HepG2 (cell line): ENCODE results near the gene LSR. TPM values are rescaled to one million over a fixed set of nuclear protein-coding genes. Genes with fewer than 3 reads are reported as not detected.
A peak's percentile ranks its signal among the peaks of the same experiment; 100 is the strongest.

ENCODE experiments used
- ATF3 ChIP-seq: sonication (generic); formaldehyde crosslinking; IDR thresholded peaks from 2 replicates; pipeline ENCODE4 v1.4.0; 2020; ENCODE audit warnings: missing genetic modification reagents
- BRD4 ChIP-seq: sonication (generic); formaldehyde crosslinking; IDR thresholded peaks from 2 replicates; pipeline ENCODE4 v1.4.0; 2020; ENCODE audit warnings: missing genetic modification reagents
- ETV5 ChIP-seq: IDR thresholded peaks from 2 replicates; pipeline ENCODE4 v1.6.1; 2018; ENCODE audit warnings: missing biosample characterization, missing genetic modification reagents, inconsistent platforms, borderline replicate concordance
- FOXK2 ChIP-seq: fragments of 450-650 bp; IDR thresholded peaks from 2 replicates; pipeline ENCODE4 v1.6.1; 2016
- HMG20B ChIP-seq: conservative IDR thresholded peaks from 2 replicates; pipeline ENCODE4 v1.6.1; 2016; ENCODE audit warnings: missing genetic modification reagents, missing compliant biosample characterization
- IRF9 ChIP-seq: sonication (generic); formaldehyde crosslinking; IDR thresholded peaks from 2 replicates; pipeline ENCODE4 v1.8.0; 2022; ENCODE audit warnings: missing genetic modification reagents, mild to moderate bottlenecking, borderline replicate concordance
- LRRFIP1 ChIP-seq: sonication (generic); formaldehyde crosslinking; conservative IDR thresholded peaks from 2 replicates; pipeline ENCODE4 v1.4.0; 2020; ENCODE audit warnings: missing genetic modification reagents
- REST ChIP-seq, 2 experiments: IDR thresholded peaks; 2 replicates each; pipeline ENCODE4 v1.6.1; 2011 to 2012; ENCODE audit warnings: low read length in 2 of 2, borderline replicate concordance in 1 of 2, low read depth in 1 of 2, mild to moderate bottlenecking in 1 of 2, moderate library complexity in 1 of 2
- SRSF4 ChIP-seq: fragments of 200-400 bp; formaldehyde crosslinking; IDR thresholded peaks from one replicate; pipeline ENCODE4 v1.6.1; 2018; ENCODE audit warnings: mild to moderate bottlenecking, low read depth, low read length, moderate library complexity; ENCODE audit not compliant: poor library complexity, severe bottlenecking
- ZFP37 ChIP-seq: sonication (generic); formaldehyde crosslinking; IDR thresholded peaks from 2 replicates; pipeline ENCODE4 v1.4.0; 2020; ENCODE audit warnings: missing genetic modification reagents, borderline replicate concordance
- ZNF260 ChIP-seq: sonication (generic); formaldehyde crosslinking; IDR thresholded peaks from 2 replicates; pipeline ENCODE4 v1.4.0; 2020; ENCODE audit warnings: missing genetic modification reagents, low read depth, mild to moderate bottlenecking, borderline replicate concordance
- ZNF3 ChIP-seq: IDR thresholded peaks from 2 replicates; pipeline ENCODE4 v1.7.0; 2017; ENCODE audit warnings: inconsistent platforms
- ZNF431 ChIP-seq: sonication (generic); formaldehyde crosslinking; IDR thresholded peaks from 2 replicates; pipeline ENCODE4 v1.9.0; 2022; ENCODE audit warnings: missing genetic modification reagents, low read depth, mild to moderate bottlenecking, borderline replicate concordance
- ZNF605 ChIP-seq: sonication (generic); formaldehyde crosslinking; IDR thresholded peaks from 2 replicates; pipeline ENCODE4 v1.8.0; 2022; ENCODE audit warnings: mild to moderate bottlenecking, missing genetic modification reagents
- ZNF776 ChIP-seq: sonication (generic); formaldehyde crosslinking; IDR thresholded peaks from 2 replicates; pipeline ENCODE4 v1.4.0; 2020; ENCODE audit warnings: mild to moderate bottlenecking, missing genetic modification reagents
- ZNF781 ChIP-seq: sonication (generic); formaldehyde crosslinking; IDR thresholded peaks from 2 replicates; pipeline ENCODE4 v1.5.1; 2020; ENCODE audit warnings: borderline replicate concordance, mild to moderate bottlenecking, missing genetic modification reagents; ENCODE audit errors: not compliant biosample characterization
- ZNF850 ChIP-seq: sonication (generic); formaldehyde crosslinking; conservative IDR thresholded peaks from 2 replicates; pipeline ENCODE4 v1.9.0; 2021; ENCODE audit warnings: mild to moderate bottlenecking, missing genetic modification reagents
- polyA plus RNA-seq, 8 experiments: library from polyadenylated mRNA; depleted of rRNA in 3 of 8; stranded (reverse) in 7 of 8; unstranded in 1 of 8; fragments of >200 nt; fragmentation: Illumina TruSeq in 4 of 8; extraction: Trizol in 4 of 8; gene quantifications; 2 replicates each; pipeline versions ENCODE4 v1.2.1 to v1.2.3, GENCODE V29; 2011 to 2016; ENCODE audit warnings: low read depth in 4 of 8, missing spikeins in 1 of 8, mixed read lengths in 1 of 8; ENCODE audit not compliant: insufficient read depth in 1 of 8
- total RNA-seq, 5 experiments: library from RNA; depleted of rRNA; stranded (reverse); fragments of >200 nt; fragmentation: Illumina TruSeq; extraction: Trizol; gene quantifications; 2 replicates each; pipeline ENCODE4 v1.2.3, GENCODE V29; 2016; ENCODE audit warnings: low read depth in 1 of 5
- TF ChIP-seq, protein P1 (sequence below): IDR thresholded peaks from 2 replicates; pipeline ENCODE4 v1.6.1; 2016; ENCODE audit warnings: control low read depth

Gene LSR
- total and polyA plus RNA-seq, 2 of the 13 experiments (the other 11 are each of a cell fraction or from before 2014, with no cell fraction given), result 29.2 to 79.2 TPM

DNA sequence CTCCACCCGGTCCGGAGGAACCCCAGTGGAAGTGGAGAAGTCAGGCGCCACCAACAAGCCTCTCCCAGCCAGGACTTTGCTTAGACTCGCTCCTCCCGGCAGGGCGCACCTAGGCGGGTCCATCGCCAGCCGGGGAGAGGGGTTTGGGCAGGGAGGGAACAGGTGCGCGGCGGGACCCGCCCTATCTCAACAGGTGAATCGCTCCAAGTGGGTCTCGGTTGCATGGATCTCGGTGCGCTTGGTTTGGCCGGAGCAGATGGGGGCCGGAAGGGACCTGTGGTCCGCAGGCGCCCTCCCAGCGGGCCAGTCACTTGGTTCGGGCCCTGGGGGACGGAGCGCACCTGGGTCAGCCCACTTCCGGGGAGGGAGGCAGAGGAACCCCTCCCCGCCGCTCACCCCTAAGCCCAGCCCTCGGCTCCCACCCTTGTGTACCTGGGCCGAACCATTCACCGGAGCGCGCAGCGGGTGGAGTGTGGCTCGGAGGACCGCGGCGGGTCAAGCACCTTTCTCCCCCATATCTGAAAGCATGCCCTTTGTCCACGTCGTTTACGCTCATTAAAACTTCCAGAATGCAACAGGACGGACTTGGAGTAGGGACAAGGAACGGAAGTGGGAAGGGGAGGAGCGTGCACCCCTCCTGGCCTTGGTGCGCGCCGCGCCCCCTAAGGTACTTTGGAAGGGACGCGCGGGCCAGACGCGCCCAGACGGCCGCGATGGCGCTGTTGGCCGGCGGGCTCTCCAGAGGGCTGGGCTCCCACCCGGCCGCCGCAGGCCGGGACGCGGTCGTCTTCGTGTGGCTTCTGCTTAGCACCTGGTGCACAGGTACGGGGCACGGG is at the start of gene LSR (continued):
- peak; percentile 96 for TF ChIP-seq IRF9
- peak; percentile 87 for TF ChIP-seq ETV5 (CRISPR knock-in tag)
- TF ChIP-seq ZNF3, result peak; percentile 40; the same call in 1 of the 2 replicates
- no peak for TF ChIP-seq SRSF4
- TF ChIP-seq ZNF431 (CRISPR knock-in tag), result no peak; the same call in 1 of the 2 replicates
- peak in 1 of 2 experiments; percentile 78; a peak in 1 of 4 replicates for TF ChIP-seq REST (IDR thresholded peaks at IDR 0.05; ENCODE audit: borderline replicate concordance in 1 of 2, low read depth in 1 of 2, low read length in 2 of 2)
- TF ChIP-seq ZNF605 (CRISPR knock-in tag), result peak; percentile 63
- TF ChIP-seq ZNF260 (CRISPR knock-in tag), result 0 out of 2 replicates have a peak, but pooled peaks have one; percentile 49
- peak; percentile 60 for TF ChIP-seq HMG20B (CRISPR knock-in tag)
- TF ChIP-seq FOXK2, result peak; percentile 100
- peak; percentile 85 for TF ChIP-seq ZNF776 (CRISPR knock-in tag)
- TF ChIP-seq, protein P1, sequence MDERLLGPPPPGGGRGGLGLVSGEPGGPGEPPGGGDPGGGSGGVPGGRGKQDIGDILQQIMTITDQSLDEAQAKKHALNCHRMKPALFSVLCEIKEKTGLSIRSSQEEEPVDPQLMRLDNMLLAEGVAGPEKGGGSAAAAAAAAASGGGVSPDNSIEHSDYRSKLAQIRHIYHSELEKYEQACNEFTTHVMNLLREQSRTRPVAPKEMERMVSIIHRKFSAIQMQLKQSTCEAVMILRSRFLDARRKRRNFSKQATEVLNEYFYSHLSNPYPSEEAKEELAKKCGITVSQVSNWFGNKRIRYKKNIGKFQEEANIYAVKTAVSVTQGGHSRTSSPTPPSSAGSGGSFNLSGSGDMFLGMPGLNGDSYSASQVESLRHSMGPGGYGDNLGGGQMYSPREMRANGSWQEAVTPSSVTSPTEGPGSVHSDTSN (CRISPR knock-in tag), result no peak
- TF ChIP-seq ATF3 (CRISPR knock-in tag), result peak; percentile 39; the same call in 1 of the 2 replicates
- TF ChIP-seq ZNF781 (CRISPR knock-in tag), result peak; percentile 3
- peak; percentile 96 for TF ChIP-seq ZNF850 (CRISPR knock-in tag)
- TF ChIP-seq ZFP37 (CRISPR knock-in tag), result peak; percentile 65; the same call in 1 of the 2 replicates
- no peak; the same call in 1 of the 2 replicates for TF ChIP-seq LRRFIP1 (CRISPR knock-in tag)
- no peak; the same call in 1 of the 2 replicates for TF ChIP-seq BRD4 (CRISPR knock-in tag)
